ENCODE measurements around the gene ZNF83. TPM values are rescaled to one million over a fixed set of nuclear protein-coding genes. Genes with fewer than 3 reads are reported as not detected.

The ZNF83 gene
- total RNA-seq, 1 donor from 2014 or later: 47.9 TPM

- Histone ChIP-seq H3K4me1 (no peaks in the 10 kb centered on the region), H3K27me3 (ENCODE audit: low read depth) (no peaks in the 10 kb centered on the region), H3K36me3 (peaks cover 7% of the 10 kb centered on the region), H3K27ac (no peak overlapping the region), H3K9me3 (no peaks in the 10 kb centered on the region), H3K4me3 (no peak overlapping the region)
- intact Hi-C loops (cut with DNase I): no loop called here
- DNase-seq: no peak
- no peak for ATAC-seq
- no peak for TF ChIP-seq CTCF (IDR thresholded peaks at IDR 0.05)
Observed at GRCh38 chr19:52665027-52665426, 26.9 kb upstream of the ZNF83 start.

DNA sequence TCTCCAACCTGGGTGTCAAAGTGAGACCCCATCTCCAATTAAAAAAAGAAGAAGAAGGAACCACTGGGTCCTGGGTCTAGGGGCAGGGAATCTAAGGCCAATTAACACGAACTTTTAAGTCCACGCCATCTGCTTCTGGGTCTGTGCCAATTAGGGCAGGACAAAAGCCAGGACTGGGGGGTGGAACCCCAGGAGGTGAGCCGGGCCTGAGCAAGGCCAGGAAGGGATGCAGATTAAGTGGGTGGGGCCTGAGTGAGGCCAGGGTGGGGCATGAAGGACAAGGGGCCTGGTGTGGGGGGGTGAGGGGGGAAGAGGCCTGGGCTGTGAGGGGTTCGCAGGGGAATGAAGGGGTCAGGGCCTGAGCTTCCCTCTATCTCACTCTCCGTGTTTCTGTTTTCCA is 26.3 kb upstream of the ZNF83 start:
- intact Hi-C loops (cut with DNase I): no loop called here
- DNase-seq: no peak
- Histone ChIP-seq H3K4me3 (no peak overlapping the region), H3K27me3 (ENCODE audit: low read depth) (no peaks in the 10 kb centered on the region), H3K36me3 (peaks cover 12% of the 10 kb centered on the region), H3K27ac (no peak overlapping the region), H3K4me1 (no peaks in the 10 kb centered on the region), H3K9me3 (no peaks in the 10 kb centered on the region)
- TF ChIP-seq CTCF (IDR thresholded peaks at IDR 0.05): no peak
- no peak for ATAC-seq

- DNase-seq: no peak
- H3K36me3 ChIP-seq: peaks cover 26% of the 10 kb centered on the region
- H3K27me3 ChIP-seq (ENCODE audit: low read depth): no peaks in the 10 kb centered on the region
- H3K9me3 ChIP-seq: no peaks in the 10 kb centered on the region
- intact Hi-C loops (cut with DNase I): no loop called here
- TF ChIP-seq CTCF (IDR thresholded peaks at IDR 0.05): no peak
- no peak for ATAC-seq
- no peaks in the 10 kb centered on the region for H3K4me1 ChIP-seq
- no peak overlapping the region for H3K27ac ChIP-seq
- H3K4me3 ChIP-seq: no peak overlapping the region
Observed at GRCh38 chr19:52662631-52663030, 24.5 kb upstream of the ZNF83 start.

- no peaks in the 10 kb centered on the region for H3K9me3 ChIP-seq
- ATAC-seq (no peak), DNase-seq (no peak)
- H3K27me3 ChIP-seq (ENCODE audit: low read depth): no peaks in the 10 kb centered on the region
- H3K27ac ChIP-seq: no peak overlapping the region
- intact Hi-C loops (cut with DNase I): no loop called here
- no peak overlapping the region for H3K4me3 ChIP-seq
- H3K36me3 ChIP-seq: peaks cover 36% of the 10 kb centered on the region
- H3K4me1 ChIP-seq: no peaks in the 10 kb centered on the region
- no peak for TF ChIP-seq CTCF (IDR thresholded peaks at IDR 0.05)
Observed at GRCh38 chr19:52660981-52661380, 22.8 kb upstream of the ZNF83 start.

DNA sequence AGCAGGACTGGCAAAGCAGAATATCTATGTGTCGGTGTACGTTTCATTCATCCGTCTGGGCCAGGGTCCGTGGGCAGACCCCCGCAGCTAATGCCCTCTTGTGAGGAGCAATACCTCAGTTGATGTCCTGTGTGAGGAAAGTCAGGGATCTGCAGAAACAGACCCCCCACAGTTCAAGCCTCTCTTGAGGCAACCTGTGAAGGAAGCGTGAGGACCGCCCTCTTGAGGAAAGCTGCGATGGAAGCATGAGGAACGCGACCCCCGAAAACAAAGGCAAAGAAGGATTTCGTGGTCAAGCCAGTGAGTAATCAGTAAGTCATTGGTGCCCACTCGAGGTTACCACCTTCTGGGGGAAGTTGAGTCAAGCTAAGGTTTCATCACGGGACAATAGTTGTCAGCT is 20.9 kb upstream of the ZNF83 start:
- no peak for TF ChIP-seq CTCF (IDR thresholded peaks at IDR 0.05)
- DNase-seq (no peak), ATAC-seq (no peak)
- no peak overlapping the region for H3K4me3 ChIP-seq
- no peaks in the 10 kb centered on the region for H3K4me1 ChIP-seq
- H3K9me3 ChIP-seq: no peaks in the 10 kb centered on the region
- H3K36me3 ChIP-seq: peaks cover 48% of the 10 kb centered on the region
- no peak overlapping the region for H3K27ac ChIP-seq
- intact Hi-C loops (cut with DNase I): no loop called here
- H3K27me3 ChIP-seq (ENCODE audit: low read depth): no peaks in the 10 kb centered on the region

GRCh38 chr19:52658595-52658994 is 20.4 kb upstream of the ZNF83 start:
- Histone ChIP-seq H3K27me3 (ENCODE audit: low read depth) (no peaks in the 10 kb centered on the region), H3K9me3 (no peaks in the 10 kb centered on the region), H3K4me1 (no peaks in the 10 kb centered on the region), H3K27ac (no peak overlapping the region), H3K4me3 (no peak overlapping the region), H3K36me3 (peaks cover 52% of the 10 kb centered on the region)
- ATAC-seq: no peak
- TF ChIP-seq CTCF (IDR thresholded peaks at IDR 0.05): no peak
- no peak for DNase-seq
- intact Hi-C loops (cut with DNase I): no loop called here
